NCI-H2029 treated with DMSO at 0.1 percent for 48 hours (cell line): ENCODE results near the gene TLR9.
"Not testable (repeated sequence)": the region's sequence is repeated elsewhere in the genome, so short reads cannot be mapped to it uniquely, and the experiment has no call there.

Source experiments
- DNase-seq: peaks from one replicate; lab custom pipeline; 2025; lab: John Stamatoyannopoulos, UW

Gene TLR9

GRCh38 chr3:52225452-52226228 is at the start of gene TLR9:
TLR9 (minus strand) TSS chr3:52225645; CDS start chr3:52225529, 116 bp downstream.
- no peak for DNase-seq

- DNase-seq: not testable (repeated sequence)
These were observed 49.3 kb upstream of the TLR9 start for GRCh38 chr3:52274781-52275180.

- DNase-seq: no peak
These were observed 47.4 kb upstream of the TLR9 start for GRCh38 chr3:52272831-52273230.

- DNase-seq: not testable (repeated sequence)
These were observed 46.7 kb upstream of the TLR9 start for GRCh38 chr3:52272172-52272571.

GRCh38 chr3:52270252-52270754 is 44.9 kb upstream of the TLR9 start:
- no peak for DNase-seq

- no peak for DNase-seq
These were observed 44.3 kb upstream of the TLR9 start for GRCh38 chr3:52269776-52270175.

GRCh38 chr3:52268036-52268435 is 42.6 kb upstream of the TLR9 start:
- no peak for DNase-seq

- no peak for DNase-seq
These were observed 39.9 kb upstream of the TLR9 start for GRCh38 chr3:52265387-52265786.

- DNase-seq: no peak
These were observed 37.0 kb upstream of the TLR9 start for GRCh38 chr3:52262447-52262846.

- DNase-seq: no peak
These were observed 34.0 kb upstream of the TLR9 start for GRCh38 chr3:52259448-52259847.

- no peak for DNase-seq
These were observed 33.6 kb upstream of the TLR9 start for GRCh38 chr3:52259035-52259434.

GRCh38 chr3:52257911-52258310 is 32.5 kb upstream of the TLR9 start:
- no peak for DNase-seq

GRCh38 chr3:52256622-52257021 is 31.2 kb upstream of the TLR9 start:
- no peak for DNase-seq

- DNase-seq: no peak
These were observed 30.7 kb upstream of the TLR9 start for GRCh38 chr3:52256159-52256558.

GRCh38 chr3:52254608-52255007 is 29.2 kb upstream of the TLR9 start:
- DNase-seq: no peak

GRCh38 chr3:52253314-52254304 is 28.2 kb upstream of the TLR9 start:
- no peak for DNase-seq

GRCh38 chr3:52250122-52250521 is 24.7 kb upstream of the TLR9 start:
- no peak for DNase-seq

GRCh38 chr3:52249683-52250082 is 24.2 kb upstream of the TLR9 start:
- no peak for DNase-seq

GRCh38 chr3:52248816-52249547 is 23.5 kb upstream of the TLR9 start:
- DNase-seq: no peak

GRCh38 chr3:52248165-52248541 is 22.7 kb upstream of the TLR9 start:
- no peak for DNase-seq

- no peak for DNase-seq
These were observed 22.1 kb upstream of the TLR9 start for GRCh38 chr3:52247409-52248164.
